ENCODE data around the gene RAP2B.
A peak's percentile ranks its signal among the peaks of the same experiment; 100 is the strongest.
"Not testable (repeated sequence)": the region's sequence is repeated elsewhere in the genome, so short reads cannot be mapped to it uniquely, and the experiment has no call there.

The RAP2B gene

GRCh38 chr3:153161714-153162512 lies at the start of gene RAP2B:
Gene RAP2B, plus strand, starts transcription at chr3:153162226. Its CDS starts 468 bp downstream, at chr3:153162694.
- peak; percentile 94 to 99 (median 99) for DNase-seq

- peak; percentile 32 to 66 (median 54) for DNase-seq
Observed at GRCh38 chr3:153113541-153113940, 48.5 kb upstream of the RAP2B start.

DNA sequence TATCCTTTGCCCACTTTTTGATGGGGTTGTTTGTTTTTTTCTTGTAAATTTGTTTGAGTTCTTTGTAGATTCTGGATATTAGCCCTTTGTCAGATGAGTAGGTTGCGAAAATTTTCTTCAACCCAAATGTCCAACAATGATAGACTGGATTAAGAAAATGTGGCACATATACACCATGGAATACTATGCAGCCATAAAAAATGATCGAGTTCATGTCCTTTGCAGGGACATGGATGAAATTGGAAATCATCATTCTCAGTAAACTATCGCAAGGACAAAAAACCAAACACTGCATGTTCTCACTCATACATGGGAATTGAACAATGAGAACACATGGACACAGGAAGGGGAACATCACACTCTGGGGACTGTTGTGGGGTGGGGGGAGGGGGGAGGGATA lies 47.8 kb upstream of the RAP2B start:
- not testable (repeated sequence) for DNase-seq

DNA sequence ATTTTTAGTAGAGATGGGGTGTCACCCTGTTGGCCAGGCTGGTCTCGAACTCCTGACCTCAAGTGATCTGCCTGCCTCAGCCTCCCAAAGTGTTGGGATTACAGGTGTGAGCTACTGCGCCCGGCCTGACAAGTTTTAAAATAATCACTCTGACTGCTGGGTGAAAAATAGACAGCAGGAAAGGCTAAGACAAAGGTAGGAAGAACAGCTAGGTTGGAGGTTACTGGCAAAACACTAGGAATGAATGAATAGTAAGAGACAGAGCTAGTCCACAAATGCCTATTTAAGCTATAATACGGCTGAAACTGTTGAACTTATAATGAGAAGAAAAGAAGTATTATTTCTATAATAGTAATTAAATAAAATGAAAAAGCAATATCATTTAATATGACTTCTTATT lies 46.7 kb upstream of the RAP2B start:
- DNase-seq = no peak

- DNase-seq = no peak
Observed at GRCh38 chr3:153127788-153128187, 34.2 kb upstream of the RAP2B start.

DNA sequence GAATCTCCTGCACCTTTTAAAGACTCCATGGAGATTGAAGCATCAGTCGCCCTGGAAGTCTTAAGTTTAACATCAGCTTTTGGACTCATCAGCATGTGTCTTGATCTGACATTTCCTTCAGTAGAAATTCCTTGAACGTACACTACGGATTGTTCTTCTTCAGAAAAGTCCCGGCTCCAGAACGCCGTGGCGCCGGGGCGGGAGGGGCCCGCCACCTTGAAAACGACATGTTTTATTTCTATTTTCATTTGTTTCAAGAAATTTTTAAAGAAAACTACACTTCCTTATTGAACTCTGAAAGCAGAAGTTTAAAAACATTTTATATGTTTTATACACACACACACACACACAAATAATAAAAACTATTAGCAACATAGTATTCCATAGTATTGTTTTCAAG lies 32.6 kb upstream of the RAP2B start:
- no peak for DNase-seq

- DNase-seq = no peak
Observed at GRCh38 chr3:153129866-153130265, 32.2 kb upstream of the RAP2B start.

DNA sequence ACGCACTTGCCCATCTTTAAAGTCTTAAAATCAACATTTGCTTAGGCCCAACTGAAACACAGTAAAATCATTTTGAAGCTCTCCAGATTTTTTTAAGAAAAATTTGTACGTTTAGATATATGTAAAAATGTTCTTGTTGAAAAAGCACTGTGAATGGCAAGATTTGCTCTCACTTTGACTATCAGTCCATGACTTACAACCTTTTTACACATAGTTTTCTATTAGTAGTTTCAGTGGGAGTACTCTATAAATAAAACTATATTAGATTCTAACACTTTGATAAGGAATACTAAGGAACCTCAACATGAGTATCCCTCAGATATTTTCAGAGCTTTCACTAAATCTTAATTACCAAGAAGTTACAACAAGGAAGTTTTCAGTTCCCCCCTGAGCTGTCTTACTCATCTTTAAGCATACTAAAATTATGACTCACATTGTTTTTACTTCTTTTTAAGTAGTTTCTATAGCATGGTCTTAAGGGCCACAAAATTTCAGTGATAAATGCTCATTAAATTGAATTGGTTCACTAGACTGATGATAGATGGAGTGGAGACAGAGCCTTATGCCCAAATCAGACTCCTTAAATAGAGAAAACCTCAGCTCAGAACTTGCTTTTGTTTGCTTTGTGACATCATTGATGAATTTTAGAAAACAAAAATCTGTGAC lies 31.6 kb upstream of the RAP2B start:
- DNase-seq = peak; percentile 57 to 87 (median 83)

DNA sequence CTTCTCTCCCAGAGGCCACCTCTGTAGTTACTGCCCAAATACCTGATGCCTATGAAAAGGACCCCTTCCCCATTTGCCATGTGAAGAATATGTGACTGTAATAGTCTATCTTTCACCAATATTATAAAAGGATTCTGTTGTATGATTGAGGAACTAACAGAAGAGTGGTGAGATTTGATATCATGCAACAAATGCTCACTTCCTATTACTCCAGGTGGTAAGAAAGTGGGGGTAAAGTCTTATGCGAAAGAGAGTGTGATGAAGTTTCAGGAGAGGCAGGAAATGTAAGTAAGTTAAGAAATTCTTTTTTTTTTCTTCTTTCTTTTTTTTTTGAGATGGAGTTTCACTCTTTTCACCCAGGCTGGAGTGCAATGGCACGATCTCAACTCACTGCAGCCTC lies 24.4 kb upstream of the RAP2B start:
- peak in 1 of 3 donors; percentile 26 for DNase-seq

DNA sequence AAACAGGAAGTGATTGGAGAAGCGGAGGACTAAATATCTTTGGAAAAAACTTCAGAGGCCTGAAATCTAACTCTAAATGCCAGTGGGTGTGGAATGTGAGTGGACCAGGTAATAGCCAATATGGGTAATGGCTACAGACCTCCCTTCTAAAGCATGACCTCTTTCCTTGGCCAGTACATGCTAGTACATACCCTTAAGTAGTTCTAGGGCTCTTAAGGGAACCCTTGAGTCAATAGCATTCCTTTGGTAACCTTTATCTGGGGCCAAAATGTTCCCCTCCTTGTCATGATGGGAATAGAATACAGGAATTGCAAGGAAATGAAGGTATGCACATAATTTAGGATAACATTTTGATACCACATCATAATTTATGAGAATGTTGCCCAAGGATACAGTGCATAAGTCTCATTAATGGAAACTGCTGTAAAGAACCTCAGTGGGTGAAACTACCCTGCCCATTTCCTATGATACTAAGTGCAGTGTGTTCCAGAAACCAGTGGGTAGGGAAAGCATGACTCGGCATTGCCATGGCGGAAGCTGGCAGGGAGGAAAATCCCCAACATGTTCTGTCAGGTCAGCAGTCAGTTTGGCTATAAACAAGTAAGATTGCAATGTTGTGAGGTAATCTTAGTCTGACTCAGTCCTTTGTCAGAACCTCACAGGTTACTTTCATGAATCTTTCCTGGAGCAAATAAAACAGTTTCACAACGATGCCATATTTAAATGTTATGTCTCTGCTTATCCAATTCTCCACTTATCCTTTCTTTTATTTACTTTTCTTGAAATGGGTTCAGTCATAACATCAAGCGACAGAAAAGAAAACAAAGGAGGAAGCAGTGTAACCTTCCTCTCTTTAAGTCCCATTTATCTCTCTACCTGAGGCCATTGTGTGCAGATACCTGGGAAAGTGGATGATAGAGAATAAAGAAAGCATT lies 23.5 kb upstream of the RAP2B start:
- DNase-seq = peak; percentile 93 to 98 (median 97)

- DNase-seq = no peak
Observed at GRCh38 chr3:153142961-153143360, 19.1 kb upstream of the RAP2B start.

DNA sequence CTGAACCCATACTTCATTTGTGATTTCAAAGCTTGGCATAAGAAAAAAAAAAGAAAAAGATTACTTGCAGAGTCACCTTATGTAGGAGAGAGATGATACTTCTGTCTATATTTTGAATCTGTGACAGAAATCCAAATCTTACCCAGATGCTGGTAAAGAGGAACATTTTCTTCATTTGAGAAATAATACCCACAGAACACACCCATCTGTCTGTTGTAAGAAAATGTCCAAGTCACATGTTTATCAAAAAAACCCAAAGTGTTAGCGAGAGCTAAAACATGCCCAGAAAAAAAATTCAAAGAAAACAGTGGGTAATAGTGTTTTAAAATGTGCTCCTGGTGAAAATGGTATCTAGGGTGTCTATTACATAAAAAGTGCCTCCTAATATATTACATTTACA lies 18.0 kb upstream of the RAP2B start:
- DNase-seq = peak in 1 of 3 donors; percentile 62

- peak in 2 of 3 donors; percentile 52 to 55 for DNase-seq
Observed at GRCh38 chr3:153144779-153145178, 17.2 kb upstream of the RAP2B start.

- DNase-seq = peak in 1 of 3 donors; percentile 39
Observed at GRCh38 chr3:153145454-153145853, 16.6 kb upstream of the RAP2B start.

- DNase-seq = no peak
Observed at GRCh38 chr3:153146191-153147053, 15.6 kb upstream of the RAP2B start.

DNA sequence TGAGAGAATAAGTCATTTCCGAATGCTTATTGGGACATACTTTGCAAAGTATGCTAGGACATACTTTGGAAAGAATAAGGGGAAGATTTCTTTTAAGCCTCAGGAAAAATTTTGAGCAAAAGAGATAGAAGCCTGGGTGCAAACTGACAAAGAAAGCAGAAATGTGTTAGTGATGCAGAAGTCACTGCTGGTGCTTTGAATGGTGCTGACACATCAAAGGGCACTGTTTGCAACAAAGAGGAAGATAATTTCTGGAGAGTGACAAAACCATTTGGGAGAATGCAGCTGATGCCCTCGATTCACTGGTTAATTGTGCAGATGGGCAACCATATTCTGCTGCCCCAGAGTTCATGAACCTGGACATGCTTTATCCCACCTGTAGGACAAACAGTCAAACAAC lies 11.0 kb upstream of the RAP2B start:
- DNase-seq = peak; percentile 56 to 74 (median 72)

GRCh38 chr3:153155786-153156185 lies 6.2 kb upstream of the RAP2B start:
- not testable (repeated sequence) for DNase-seq

DNA sequence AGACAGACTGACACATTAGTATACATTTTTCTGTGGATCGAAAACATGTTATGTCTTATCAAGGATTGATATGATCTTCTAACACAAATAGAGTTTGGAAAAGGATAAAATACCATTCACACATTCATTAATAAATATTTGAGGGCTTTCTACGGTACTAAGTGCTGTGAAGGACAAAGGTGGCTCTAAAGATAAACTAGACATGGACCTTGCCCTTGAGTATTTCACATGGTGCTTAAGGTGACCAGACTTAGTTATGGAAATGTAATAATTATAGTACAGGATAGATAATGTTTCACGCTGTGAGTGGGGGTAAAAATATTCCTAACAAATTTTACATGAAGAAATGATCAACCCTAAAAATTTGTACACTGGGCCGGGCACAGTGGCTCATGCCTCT lies 3.8 kb upstream of the RAP2B start:
- no peak for DNase-seq

DNA sequence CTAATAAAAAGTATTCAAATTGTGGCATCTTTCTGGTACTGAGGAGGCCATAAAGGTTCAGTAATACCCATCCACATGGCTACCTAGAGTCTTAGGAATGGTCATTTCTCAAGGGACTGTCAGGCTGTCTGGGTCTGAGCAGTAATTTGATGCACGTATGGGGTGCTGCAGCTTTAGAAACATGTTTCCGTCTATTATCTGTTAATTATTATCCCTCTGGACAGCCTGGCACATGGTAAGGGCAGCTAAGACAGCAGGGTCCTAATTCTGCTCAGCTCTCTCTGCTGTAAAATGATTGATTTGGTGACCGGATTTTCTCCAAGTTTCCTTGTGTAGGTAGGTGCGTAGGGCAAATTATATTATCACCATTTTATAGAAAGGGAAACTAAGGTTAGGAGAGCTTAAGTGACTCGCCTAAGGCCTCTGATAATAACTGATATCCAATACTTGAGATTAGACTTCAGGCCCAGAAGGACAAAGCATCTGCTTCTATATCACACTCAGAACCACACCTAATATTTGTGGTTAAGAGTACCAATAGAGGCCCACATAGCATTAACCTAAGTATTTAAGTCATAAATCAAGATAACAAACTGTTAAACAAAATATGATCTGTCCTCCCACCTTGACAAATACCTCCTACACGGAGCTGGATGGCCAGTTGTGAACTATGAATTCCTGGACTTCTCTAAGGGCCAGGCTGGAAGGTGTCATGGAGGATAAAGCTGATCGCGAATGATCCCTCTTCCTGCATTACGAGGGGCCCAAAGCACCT lies 2.9 kb upstream of the RAP2B start:
- DNase-seq = no peak

- DNase-seq = no peak
Observed at GRCh38 chr3:153159771-153160397, 2.1 kb upstream of the RAP2B start.
